Right cardiac atrium (tissue), 5 donors: Measurements from ENCODE around the gene SERPINA1. TPM values are rescaled to one million over a fixed set of nuclear protein-coding genes. Genes with fewer than 3 reads are reported as not detected.
"Not testable (repeated sequence)": the region's sequence is repeated elsewhere in the genome, so short reads cannot be mapped to it uniquely, and the experiment has no call there.

Experiments used
- ATAC-seq, 2 donors: fragments of 200-7000 bp; cut with Tn5 transposase; one replicate each; pipeline versions ENCODE4 v1.8.0 to v1.9.1; 2020; ENCODE audit warnings: moderate library complexity in 2 of 2, mild to moderate bottlenecking in 1 of 2
- DNase-seq, 3 donors: peaks; one replicate each; pipeline ENCODE4 v3.0.0-alpha.2; 2020
- H3K27ac ChIP-seq: one replicate; pipeline ENCODE4 v1.5.1; 2013; ENCODE audit warnings: mild to moderate bottlenecking, low read length, control low read depth, moderate library complexity
- H3K27me3 ChIP-seq: one replicate; pipeline ENCODE4 v1.6.1; 2013; ENCODE audit not compliant: control insufficient read depth, insufficient read depth
- H3K4me1 ChIP-seq: one replicate; pipeline ENCODE4 v1.6.1; 2013; ENCODE audit warnings: low read length; ENCODE audit not compliant: control insufficient read depth, insufficient read depth
- H3K4me3 ChIP-seq: one replicate; pipeline ENCODE4 v1.5.1; 2013; ENCODE audit warnings: low read length, control low read depth
- H3K9me3 ChIP-seq: one replicate; pipeline ENCODE4 v1.6.1; 2013; ENCODE audit warnings: low read length; ENCODE audit not compliant: control insufficient read depth
- WGBS: extraction: QIAGEN DNeasy Blood & Tissue Kit; methylation state at CpG from one replicate; pipeline ENCODE4 v1.1.7; 2013; 5-methylcytosine and 5-hydroxymethylcytosine counted together
- intact Hi-C, 4 donors: fragments of 100-400 bp; cut with DNase I; formaldehyde crosslinking; loops; one replicate each; pipeline versions ENCODE4 v1.11.0 to v1.14.0; 2022 to 2023
- polyA plus RNA-seq: library from polyadenylated mRNA; stranded (reverse); fragments of 200-250 nt; gene quantifications from one replicate; pipeline ENCODE4 v1.2.3, GENCODE V29; 2013
- total RNA-seq, 4 donors: library from RNA; stranded (reverse); fragmentation: NEBNext Ultra II Directional; extraction: Animal tissue kit (Norgen Biotek cat#: 25700); gene quantifications; one replicate each; pipeline ENCODE4 v1.2.1, GENCODE V29; 2021
- donor health status: healthy with polysubstance abuse.
- donor health status: DM: no; HTN: yes; CAD: no.
- donor health status: DM: no; HTN: no; CAD: no.
- donor health status: DM: no; HTN: yes; CAD: no; lungs with severe emphysema.
- donor health status: DM: yes; HTN: yes; CAD: no.

SERPINA1 gene
- total and polyA plus RNA-seq, 5 donors = 2.0 to 10.3 (median 7.8) TPM

- WGBS = 77% methylated on average over 4 of the region's 4 CpGs
Measured at GRCh38 chr14:94374749-94375260, 13.6 kb downstream of the SERPINA1 start.

GRCh38 chr14:94374116-94374515, 14.3 kb downstream of the SERPINA1 start:
- Histone ChIP-seq H3K27me3 (no peaks in the 10 kb centered on the region), H3K9me3 (no peaks in the 10 kb centered on the region), H3K4me1 (no peaks in the 10 kb centered on the region), H3K4me3 (no peak overlapping the region), H3K27ac (no peak overlapping the region)
- intact Hi-C loops = no loop called here
- 89% methylated on average over 6 of the region's 6 CpGs for WGBS
- no peak for ATAC-seq
- no peak for DNase-seq

More at GRCh38 chr14:94374749-94375260, 13.6 kb downstream of the SERPINA1 start:
- Histone ChIP-seq H3K4me3 (no peak overlapping the region), H3K4me1 (no peaks in the 10 kb centered on the region), H3K9me3 (no peaks in the 10 kb centered on the region), H3K27me3 (no peaks in the 10 kb centered on the region), H3K27ac (no peak overlapping the region)
- intact Hi-C loops = no loop called here
- ATAC-seq (no peak), DNase-seq (no peak)

- no peaks in the 10 kb centered on the region for H3K9me3 ChIP-seq
- ATAC-seq = no peak
- WGBS = 75% methylated on average over 8 of the region's 8 CpGs
- no peak overlapping the region for H3K4me3 ChIP-seq
- intact Hi-C loops = no loop called here
- no peaks in the 10 kb centered on the region for H3K4me1 ChIP-seq
- no peaks in the 10 kb centered on the region for H3K27me3 ChIP-seq
- H3K27ac ChIP-seq = no peak overlapping the region
- DNase-seq = no peak
Measured at GRCh38 chr14:94373708-94374107, 14.7 kb downstream of the SERPINA1 start.

DNA sequence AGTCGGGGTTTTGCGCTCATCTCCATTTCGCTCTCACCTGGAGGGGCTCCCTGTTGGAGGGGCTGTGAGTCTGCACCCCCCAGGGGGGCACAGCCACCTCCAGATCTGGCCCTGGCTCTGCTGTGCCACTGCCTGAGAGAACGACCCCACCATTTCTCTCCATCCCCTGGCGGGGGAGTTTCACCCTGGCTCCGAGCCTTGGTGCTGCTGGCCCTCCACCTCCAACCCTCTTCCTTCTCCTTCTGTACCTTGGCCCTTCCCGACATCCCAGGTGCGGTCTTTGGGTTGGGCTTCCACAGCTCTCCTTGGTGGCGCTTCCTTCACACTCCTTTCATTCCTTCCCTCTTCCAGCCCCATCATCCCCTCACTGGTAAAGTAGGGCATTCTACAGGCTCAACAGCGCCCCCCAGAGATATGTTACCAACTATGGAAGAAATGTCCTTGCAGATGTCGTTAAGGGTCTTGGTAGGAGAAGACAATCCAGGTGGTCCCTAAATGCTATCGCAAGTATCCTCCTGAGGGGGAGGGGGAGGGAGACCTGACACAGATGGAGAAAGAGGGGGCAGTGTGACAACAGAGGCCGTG, 16.3 kb downstream of the SERPINA1 start:
- Histone ChIP-seq H3K9me3 (no peaks in the 10 kb centered on the region), H3K27me3 (no peaks in the 10 kb centered on the region), H3K4me1 (no peaks in the 10 kb centered on the region), H3K4me3 (no peak overlapping the region), H3K27ac (no peak overlapping the region)
- DNase-seq = peak in 1 of 3 donors; percentile 35
- intact Hi-C loops = no loop called here
- no peak for ATAC-seq
- 75% methylated on average over 13 of the region's 13 CpGs for WGBS

GRCh38 chr14:94370524-94370910, 17.9 kb downstream of the SERPINA1 start:
- 83% methylated on average over 4 of the region's 6 CpGs for WGBS
- DNase-seq (no peak), ATAC-seq (no peak)
- H3K27me3 ChIP-seq = no peaks in the 10 kb centered on the region
- no peak overlapping the region for H3K27ac ChIP-seq
- no peak overlapping the region for H3K4me3 ChIP-seq
- H3K9me3 ChIP-seq = no peaks in the 10 kb centered on the region
- intact Hi-C loops = no loop called here
- H3K4me1 ChIP-seq = no peaks in the 10 kb centered on the region

- intact Hi-C loops, ATAC-seq: not testable (repeated sequence)
Measured at GRCh38 chr14:94369766-94370523, 18.5 kb downstream of the SERPINA1 start.

GRCh38 chr14:94368956-94369355, 19.4 kb downstream of the SERPINA1 start:
- DNase-seq = no peak
- no peak overlapping the region for H3K4me3 ChIP-seq
- no peak overlapping the region for H3K27ac ChIP-seq
- no peaks in the 10 kb centered on the region for H3K9me3 ChIP-seq
- intact Hi-C loops = no loop called here
- no peaks in the 10 kb centered on the region for H3K27me3 ChIP-seq
- WGBS = 74% methylated on average over 7 of the region's 7 CpGs
- no peak for ATAC-seq
- no peaks in the 10 kb centered on the region for H3K4me1 ChIP-seq

More at GRCh38 chr14:94369766-94370523, 18.5 kb downstream of the SERPINA1 start:
- DNase-seq = peak in 1 of 3 donors; percentile 26
- 85% methylated on average over 19 of the region's 22 CpGs for WGBS
- not testable (repeated sequence) for H3K4me1 ChIP-seq, H3K27me3 ChIP-seq, H3K4me3 ChIP-seq, H3K27ac ChIP-seq, H3K9me3 ChIP-seq

GRCh38 chr14:94368243-94368590, 20.2 kb downstream of the SERPINA1 start:
- DNase-seq = no peak
- Histone ChIP-seq H3K27me3 (no peaks in the 10 kb centered on the region), H3K4me3 (no peak overlapping the region), H3K4me1 (no peaks in the 10 kb centered on the region), H3K27ac (no peak overlapping the region), H3K9me3 (no peaks in the 10 kb centered on the region)
- ATAC-seq = no peak
- 73% methylated on average over 3 of the region's 3 CpGs for WGBS
- intact Hi-C loops = no loop called here

DNA sequence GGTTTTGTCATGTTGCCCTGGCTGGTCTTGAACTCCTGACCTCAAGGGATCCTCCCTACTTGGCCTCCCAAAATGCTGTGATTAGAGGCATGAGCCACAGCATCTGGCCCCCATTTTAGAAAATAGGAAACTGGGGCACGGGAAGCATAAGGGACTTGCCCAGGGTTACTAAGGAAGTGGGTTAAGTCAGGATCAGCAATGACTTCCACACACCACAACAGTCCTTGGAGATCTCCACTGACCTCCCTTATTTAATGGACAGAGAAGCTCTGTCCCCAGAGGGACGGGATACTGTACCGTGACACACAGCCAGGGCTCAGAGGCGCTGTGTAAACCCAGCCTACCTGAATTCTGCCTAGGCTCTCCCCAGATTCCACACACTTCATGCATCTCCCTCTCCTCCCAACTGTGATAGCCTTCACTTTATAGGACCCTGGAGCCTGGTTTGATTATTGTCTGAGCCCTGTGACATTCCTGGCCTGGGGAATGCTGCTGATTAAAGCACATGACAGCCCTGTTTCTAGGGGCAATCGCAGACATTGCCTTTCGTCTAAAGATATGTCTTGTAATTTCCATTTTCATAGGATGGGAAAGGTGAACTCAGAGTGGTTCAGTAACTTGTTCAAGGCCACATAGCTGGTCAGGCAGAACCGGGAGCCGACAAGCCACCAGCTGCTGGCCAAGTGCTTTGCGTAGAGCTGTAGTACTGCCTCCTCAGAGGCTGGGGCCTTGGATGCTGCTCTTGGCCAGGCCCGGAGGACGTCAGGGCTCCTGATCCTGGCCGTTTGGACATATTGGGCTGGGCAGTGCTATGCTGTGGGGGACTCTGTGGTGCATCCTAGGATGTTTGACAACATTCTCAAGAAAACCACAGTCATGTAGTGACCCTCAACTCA, 20.8 kb downstream of the SERPINA1 start:
- Histone ChIP-seq H3K9me3 (no peaks in the 10 kb centered on the region), H3K4me3 (no peak overlapping the region), H3K27ac (no peak overlapping the region), H3K4me1 (no peaks in the 10 kb centered on the region), H3K27me3 (no peaks in the 10 kb centered on the region)
- ATAC-seq = no peak
- intact Hi-C loops = no loop called here
- no peak for DNase-seq
- WGBS = 77% methylated on average over 12 of the region's 12 CpGs

GRCh38 chr14:94366146-94366915, 22.1 kb downstream of the SERPINA1 start, which contains the start of gene SERPINA2:
TSS of gene SERPINA2 (minus strand) at chr14:94366698.
- DNase-seq (no peak), ATAC-seq (no peak)
- intact Hi-C loops = no loop called here
- 77% methylated on average over 14 of the region's 14 CpGs for WGBS
- H3K27me3 ChIP-seq = no peaks in the 10 kb centered on the region
- no peaks in the 10 kb centered on the region for H3K4me1 ChIP-seq
- no peak within 1 kb of the TSS for H3K4me3 ChIP-seq
- no peak within 1 kb of the TSS for H3K27ac ChIP-seq
- no peaks in the 10 kb centered on the region for H3K9me3 ChIP-seq
